ENCODE results near the gene POP5.

Gene POP5

GRCh38 chr12:120580787-120581723 is at the start of gene POP5 (continued):
- peak; percentile 43 for TF ChIP-seq YY2 (tag by site-specific recombination; IDR thresholded peaks at IDR 0.05)
- peak; percentile 9; the same call in 1 of the 2 replicates for TF ChIP-seq SCRT2 (tag by site-specific recombination; IDR thresholded peaks at IDR 0.05)
- TF ChIP-seq ZNF221 (tag by site-specific recombination; IDR thresholded peaks at IDR 0.05; ENCODE audit: borderline replicate concordance) = no peak
- 0 out of 2 replicates have a peak, but pooled peaks have one; percentile 14 for TF ChIP-seq ZNF16 (tag by site-specific recombination; IDR thresholded peaks at IDR 0.05; ENCODE audit: low read depth)
- peak; percentile 25; the same call in 1 of the 2 replicates for TF ChIP-seq KLF16 (tag by site-specific recombination; IDR thresholded peaks at IDR 0.05)
- 0 out of 2 replicates have a peak, but pooled peaks have one; percentile 25 for TF ChIP-seq KLF8 (tag by site-specific recombination; IDR thresholded peaks at IDR 0.05)
- TF ChIP-seq FEZF1 (tag by site-specific recombination; IDR thresholded peaks at IDR 0.05) = no peak
- peak; percentile 56 for TF ChIP-seq PATZ1 (tag by site-specific recombination; IDR thresholded peaks at IDR 0.05)
- TF ChIP-seq ZBTB10 (tag by site-specific recombination; IDR thresholded peaks at IDR 0.05) = 0 out of 2 replicates have a peak, but pooled peaks have one; percentile 40
- TF ChIP-seq, protein P1, sequence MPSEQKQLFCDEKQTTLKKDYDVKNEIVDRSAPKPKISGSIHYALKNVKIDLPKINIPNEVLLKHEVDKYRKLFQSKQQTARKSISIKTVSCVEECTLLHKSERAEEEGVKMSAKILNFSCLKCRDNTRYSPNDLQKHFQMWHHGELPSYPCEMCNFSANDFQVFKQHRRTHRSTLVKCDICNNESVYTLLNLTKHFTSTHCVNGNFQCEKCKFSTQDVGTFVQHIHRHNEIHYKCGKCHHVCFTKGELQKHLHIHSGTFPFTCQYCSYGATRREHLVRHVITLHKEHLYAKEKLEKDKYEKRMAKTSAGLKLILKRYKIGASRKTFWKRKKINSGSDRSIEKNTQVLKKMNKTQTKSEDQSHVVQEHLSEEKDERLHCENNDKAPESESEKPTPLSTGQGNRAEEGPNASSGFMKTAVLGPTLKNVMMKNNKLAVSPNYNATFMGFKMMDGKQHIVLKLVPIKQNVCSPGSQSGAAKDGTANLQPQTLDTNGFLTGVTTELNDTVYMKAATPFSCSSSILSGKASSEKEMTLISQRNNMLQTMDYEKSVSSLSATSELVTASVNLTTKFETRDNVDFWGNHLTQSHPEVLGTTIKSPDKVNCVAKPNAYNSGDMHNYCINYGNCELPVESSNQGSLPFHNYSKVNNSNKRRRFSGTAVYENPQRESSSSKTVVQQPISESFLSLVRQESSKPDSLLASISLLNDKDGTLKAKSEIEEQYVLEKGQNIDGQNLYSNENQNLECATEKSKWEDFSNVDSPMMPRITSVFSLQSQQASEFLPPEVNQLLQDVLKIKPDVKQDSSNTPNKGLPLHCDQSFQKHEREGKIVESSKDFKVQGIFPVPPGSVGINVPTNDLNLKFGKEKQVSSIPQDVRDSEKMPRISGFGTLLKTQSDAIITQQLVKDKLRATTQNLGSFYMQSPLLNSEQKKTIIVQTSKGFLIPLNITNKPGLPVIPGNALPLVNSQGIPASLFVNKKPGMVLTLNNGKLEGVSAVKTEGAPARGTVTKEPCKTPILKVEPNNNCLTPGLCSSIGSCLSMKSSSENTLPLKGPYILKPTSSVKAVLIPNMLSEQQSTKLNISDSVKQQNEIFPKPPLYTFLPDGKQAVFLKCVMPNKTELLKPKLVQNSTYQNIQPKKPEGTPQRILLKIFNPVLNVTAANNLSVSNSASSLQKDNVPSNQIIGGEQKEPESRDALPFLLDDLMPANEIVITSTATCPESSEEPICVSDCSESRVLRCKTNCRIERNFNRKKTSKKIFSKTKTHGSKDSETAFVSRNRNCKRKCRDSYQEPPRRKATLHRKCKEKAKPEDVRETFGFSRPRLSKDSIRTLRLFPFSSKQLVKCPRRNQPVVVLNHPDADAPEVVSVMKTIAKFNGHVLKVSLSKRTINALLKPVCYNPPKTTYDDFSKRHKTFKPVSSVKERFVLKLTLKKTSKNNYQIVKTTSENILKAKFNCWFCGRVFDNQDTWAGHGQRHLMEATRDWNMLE (tag by site-specific recombination; conservative IDR thresholded peaks at IDR 0.05; ENCODE audit: low read depth) = peak; percentile 66
- peak; percentile 94 for TF ChIP-seq SP2 (tag by site-specific recombination; IDR thresholded peaks at IDR 0.05)
- peak; percentile 19; the same call in 1 of the 2 replicates for TF ChIP-seq ZNF449 (tag by site-specific recombination; IDR thresholded peaks at IDR 0.05)
- TF ChIP-seq ZNF214 (tag by site-specific recombination; IDR thresholded peaks at IDR 0.05; ENCODE audit: borderline replicate concordance) = no peak
- no peak for TF ChIP-seq CTCF (tag by site-specific recombination; IDR thresholded peaks at IDR 0.05)
- TF ChIP-seq ZNF623 (tag by site-specific recombination; IDR thresholded peaks at IDR 0.05) = no peak
- TF ChIP-seq KLF9 (tag by site-specific recombination; IDR thresholded peaks at IDR 0.05; ENCODE audit: low read depth) = peak; percentile 35; the same call in 1 of the 2 replicates
- TF ChIP-seq ZNF792 (tag by site-specific recombination; IDR thresholded peaks at IDR 0.05) = no peak
- TF ChIP-seq ZNF561 (tag by site-specific recombination; IDR thresholded peaks at IDR 0.05; ENCODE audit: borderline replicate concordance) = no peak; the same call in 1 of the 2 replicates
- TF ChIP-seq ZNF510 (tag by site-specific recombination; IDR thresholded peaks at IDR 0.05; ENCODE audit: insufficient replicate concordance) = no peak
